HUES64 (cell line): ENCODE results near the gene SYMPK.

Experiments
- H3K27ac ChIP-seq: 2 replicates; pipeline ENCODE4 v1.7.0; 2013; ENCODE audit warnings: low read depth, low read length, inconsistent platforms
- H3K27me3 ChIP-seq: 2 replicates; pipeline ENCODE4 v1.6.1; 2013; ENCODE audit warnings: mild to moderate bottlenecking, low read length; ENCODE audit not compliant: insufficient read depth
- H3K36me3 ChIP-seq: 2 replicates; pipeline ENCODE4 v1.6.1; 2013; ENCODE audit warnings: mild to moderate bottlenecking, low read length; ENCODE audit not compliant: insufficient read depth
- H3K4me1 ChIP-seq: 2 replicates; pipeline ENCODE4 v1.6.1; 2013; ENCODE audit warnings: mild to moderate bottlenecking, low read length, moderate library complexity; ENCODE audit not compliant: insufficient read depth
- H3K4me3 ChIP-seq: 2 replicates; pipeline ENCODE4 v1.5.1; 2013; ENCODE audit warnings: mild to moderate bottlenecking, low read length, moderate library complexity
- H3K9ac ChIP-seq: 2 replicates; pipeline ENCODE4 v1.6.1; 2013; ENCODE audit warnings: mild to moderate bottlenecking, low read depth, low read length
- H3K9me3 ChIP-seq: 2 replicates; pipeline ENCODE4 v1.6.1; 2013; ENCODE audit warnings: low read depth, low read length; ENCODE audit not compliant: insufficient read depth
- WGBS: fragments of 150-250, 120-280 bp; methylation state at CpG from one replicate; pipeline ENCODE4 v1.1.7; 2013; ENCODE audit warnings: missing lambda C conversion rate; 5-methylcytosine and 5-hydroxymethylcytosine counted together

The SYMPK gene

GRCh38 chr19:45766869-45767346, 96.0 kb downstream of the SYMPK start:
- H3K9me3 ChIP-seq, result no peaks in the 10 kb centered on the region
- peak overlapping the region; percentile 85 for H3K4me3 ChIP-seq
- no peaks in the 10 kb centered on the region for H3K36me3 ChIP-seq
- peaks cover 26% of the 10 kb centered on the region for H3K4me1 ChIP-seq
- H3K9ac ChIP-seq, result peak overlapping the region; percentile 95
- H3K27me3 ChIP-seq, result no peaks in the 10 kb centered on the region; the same call in 1 of the 2 replicates
- WGBS, result 28% methylated on average over 24 of the region's 24 CpGs
- peak overlapping the region; percentile 27; the same call in 1 of the 2 replicates for H3K27ac ChIP-seq

GRCh38 chr19:45766296-45766868, 96.6 kb downstream of the SYMPK start:
- Histone ChIP-seq H3K4me1 (peaks cover 26% of the 10 kb centered on the region), H3K36me3 (no peaks in the 10 kb centered on the region), H3K27ac (no peak overlapping the region; the same call in 1 of the 2 replicates), H3K9me3 (no peaks in the 10 kb centered on the region), H3K9ac (peak overlapping the region; percentile 95; the same call in 1 of the 2 replicates), H3K4me3 (peak overlapping the region; percentile 85; the same call in 1 of the 2 replicates), H3K27me3 (no peaks in the 10 kb centered on the region; the same call in 1 of the 2 replicates)
- 82% methylated on average over 17 of the region's 17 CpGs for WGBS

GRCh38 chr19:45765702-45766295, 97.1 kb downstream of the SYMPK start:
- no peaks in the 10 kb centered on the region for H3K36me3 ChIP-seq
- no peak overlapping the region for H3K9ac ChIP-seq
- WGBS, result 83% methylated on average over 23 of the region's 23 CpGs
- no peaks in the 10 kb centered on the region; the same call in 1 of the 2 replicates for H3K27me3 ChIP-seq
- H3K4me3 ChIP-seq, result no peak overlapping the region
- H3K9me3 ChIP-seq, result no peaks in the 10 kb centered on the region
- peaks cover 26% of the 10 kb centered on the region for H3K4me1 ChIP-seq
- 0 out of 2 replicates have a peak overlapping the region, but pooled peaks have one; percentile 30 for H3K27ac ChIP-seq
